H1 (cell line): ENCODE results near the gene TFR2. TPM values are rescaled to one million over a fixed set of nuclear protein-coding genes. Genes with fewer than 3 reads are reported as not detected.

Experiments
- CTCF ChIA-PET: fragments of 300-600 bp; sonication (Branson Sonifier 250); formaldehyde crosslinking; loops from one replicate; lab custom pipeline; 2021; ENCODE audit not compliant: partially characterized antibody; lab: Charles Lee
- POLR2A ChIA-PET: fragments of 300-600 bp; sonication (Branson Sonifier 250); formaldehyde crosslinking; loops from one replicate; lab custom pipeline; 2021; ENCODE audit warnings: inconsistent platforms; ENCODE audit not compliant: partially characterized antibody; lab: Charles Lee
- DNase-seq, 2 experiments: peaks; one replicate each; pipeline versions ENCODE4 v3.0.0 to v3.0.0-alpha.2; 2010 to 2022; ENCODE audit warnings: low spot score in 2 of 2, low read depth in 1 of 2, mixed read lengths in 1 of 2
- FAIRE-seq: peaks from 2 replicates; lab custom pipeline; 2011; peaks lifted over from hg19 to GRCh38; lab: Jason Lieb, UNC
- H2AFZ ChIP-seq: 2 replicates; pipeline ENCODE4 v1.8.1; 2012; ENCODE audit warnings: low read length, inconsistent platforms
- H2AK5ac ChIP-seq: 2 replicates; pipeline ENCODE4 v1.6.1; 2013; ENCODE audit warnings: low read depth, low read length
- H2BK120ac ChIP-seq: replicated peaks from 2 replicates; pipeline ENCODE3; 2013; ENCODE audit warnings: low read depth, low read length, inconsistent platforms
- H2BK12ac ChIP-seq: 2 replicates; pipeline ENCODE4 v1.6.1; 2013; ENCODE audit warnings: low read depth, low read length
- H2BK15ac ChIP-seq: 2 replicates; pipeline ENCODE4 v1.6.1; 2013; ENCODE audit warnings: low read length
- H2BK20ac ChIP-seq: 2 replicates; pipeline ENCODE4 v1.6.1; 2013; ENCODE audit warnings: low read length
- H2BK5ac ChIP-seq: 2 replicates; pipeline ENCODE4 v1.6.1; 2013; ENCODE audit warnings: low read depth, low read length
- H3K14ac ChIP-seq: 2 replicates; pipeline ENCODE4 v1.6.1; 2013; ENCODE audit warnings: inconsistent platforms; ENCODE audit not compliant: insufficient read length
- H3K18ac ChIP-seq: 2 replicates; pipeline ENCODE4 v1.6.1; 2013; ENCODE audit warnings: low read length; ENCODE audit errors: extremely low read depth
- H3K23ac ChIP-seq: 2 replicates; pipeline ENCODE4 v1.6.1; 2013; ENCODE audit warnings: inconsistent platforms; ENCODE audit not compliant: insufficient read length
- H3K23me2 ChIP-seq: 2 replicates; pipeline ENCODE4 v1.6.1; 2013; ENCODE audit warnings: low read depth, low read length
- H3K27ac ChIP-seq: 2 replicates; pipeline ENCODE4 v1.6.1; 2011; ENCODE audit warnings: low read depth, low read length, inconsistent platforms
- H3K27me3 ChIP-seq, 4 experiments: replicated peaks in 1 of 4; 1 replicate in 1 of 4; 2 replicates in 3 of 4; pipeline versions ENCODE4 v1.6.1 to v1.8.1; 2011 to 2013; ENCODE audit warnings: low read length in 3 of 4, mild to moderate bottlenecking in 3 of 4, inconsistent platforms in 2 of 4, mixed read lengths in 2 of 4, moderate library complexity in 1 of 4; ENCODE audit not compliant: control insufficient read depth in 3 of 4, insufficient read depth in 3 of 4; ENCODE audit errors: extremely low read depth in 1 of 4
- H3K36me3 ChIP-seq, 4 experiments: 2 replicates each; pipeline versions ENCODE4 v1.6.1 to v1.8.1; 2011 to 2013; ENCODE audit warnings: mild to moderate bottlenecking in 4 of 4, low read length in 3 of 4, moderate library complexity in 2 of 4, control low read depth in 1 of 4, inconsistent platforms in 1 of 4; ENCODE audit not compliant: insufficient read depth in 4 of 4, control insufficient read depth in 2 of 4
- H3K4ac ChIP-seq: replicated peaks from 2 replicates; pipeline ENCODE3; 2013; ENCODE audit warnings: low read length, low read depth, mixed read lengths, inconsistent platforms; ENCODE audit not compliant: insufficient read length
- H3K4me1 ChIP-seq, 4 experiments: replicated peaks in 1 of 4; 1 replicate in 1 of 4; 2 replicates in 3 of 4; pipeline versions ENCODE4 v1.6.1 to v1.8.1; 2011 to 2013; ENCODE audit warnings: low read length in 3 of 4, inconsistent platforms in 2 of 4, mixed read lengths in 1 of 4; ENCODE audit not compliant: insufficient read depth in 4 of 4, control insufficient read depth in 3 of 4
- H3K4me2 ChIP-seq, 2 experiments: 2 replicates each; pipeline versions ENCODE4 v1.6.1 to v1.8.1; 2011 to 2013; ENCODE audit warnings: low read depth in 2 of 2, low read length in 2 of 2, control low read depth in 1 of 2, inconsistent platforms in 1 of 2, mild to moderate bottlenecking in 1 of 2; ENCODE audit not compliant: insufficient read depth in 1 of 2
- H3K4me3 ChIP-seq, 4 experiments: fragments of 200-600, 300-600 bp in 1 of 4; sonication (generic), shearing (Covaris generic), sonication (Bioruptor Twin) in 1 of 4; 2 replicates each; pipeline versions ENCODE4 v1.5.1 to v1.8.1; 2011 to 2016; ENCODE audit warnings: low read length in 4 of 4, low read depth in 3 of 4, control low read depth in 2 of 4, inconsistent platforms in 2 of 4, mild to moderate bottlenecking in 2 of 4, mixed read lengths in 1 of 4, moderate library complexity in 1 of 4; ENCODE audit not compliant: insufficient read depth in 2 of 4; ENCODE audit errors: extremely low read depth in 1 of 4
- H3K56ac ChIP-seq: replicated peaks from 2 replicates; pipeline ENCODE3; 2013; ENCODE audit warnings: low read depth, mild to moderate bottlenecking, mixed read lengths, low read length, inconsistent platforms; ENCODE audit not compliant: insufficient read length
- H3K79me1 ChIP-seq: 2 replicates; pipeline ENCODE4 v1.6.1; 2013; ENCODE audit warnings: low read depth, low read length, control low read depth
- H3K79me2 ChIP-seq, 2 experiments: 2 replicates each; pipeline versions ENCODE4 v1.6.1 to v1.8.1; 2012 to 2013; ENCODE audit warnings: low read length in 2 of 2, mild to moderate bottlenecking in 2 of 2, inconsistent platforms in 1 of 2; ENCODE audit not compliant: insufficient read depth in 2 of 2, control insufficient read depth in 1 of 2
- H3K9ac ChIP-seq, 4 experiments: replicated peaks in 1 of 4; 1 replicate in 1 of 4; 2 replicates in 3 of 4; pipeline versions ENCODE4 v1.6.1 to v1.8.1; 2011 to 2013; ENCODE audit warnings: low read depth in 3 of 4, low read length in 3 of 4, control low read depth in 2 of 4, mild to moderate bottlenecking in 2 of 4, moderate library complexity in 2 of 4, inconsistent platforms in 1 of 4; ENCODE audit errors: extremely low read depth in 1 of 4
- H3K9me3 ChIP-seq, 2 experiments: 2 replicates each; pipeline versions ENCODE4 v1.6.1 to v1.8.1; 2012 to 2013; ENCODE audit warnings: mild to moderate bottlenecking in 2 of 2, moderate library complexity in 2 of 2, control low read depth in 1 of 2, inconsistent platforms in 1 of 2, low read depth in 1 of 2, low read length in 1 of 2, mixed read lengths in 1 of 2; ENCODE audit not compliant: insufficient read depth in 2 of 2
- H4K20me1 ChIP-seq, 2 experiments: replicated peaks in 1 of 2; 2 replicates each; pipeline versions ENCODE3 to v1.8.1; 2011 to 2013; ENCODE audit warnings: inconsistent platforms in 2 of 2, low read length in 2 of 2, mild to moderate bottlenecking in 1 of 2; ENCODE audit not compliant: insufficient read depth in 2 of 2, control insufficient read depth in 1 of 2
- H4K5ac ChIP-seq: 2 replicates; pipeline ENCODE4 v1.6.1; 2013; ENCODE audit warnings: low read length, low read depth, mixed read lengths, inconsistent platforms; ENCODE audit not compliant: insufficient read length
- H4K8ac ChIP-seq: 2 replicates; pipeline ENCODE4 v1.8.0; 2013; ENCODE audit warnings: mild to moderate bottlenecking, moderate library complexity, low read length, inconsistent platforms; ENCODE audit not compliant: insufficient read depth; ENCODE audit errors: extremely low read depth
- H4K91ac ChIP-seq: replicated peaks from 2 replicates; pipeline ENCODE3; 2013; ENCODE audit warnings: low read length, mixed read lengths, inconsistent platforms; ENCODE audit not compliant: insufficient read length
- ASH2L ChIP-seq: fragments of 200-600, 300-600 bp; sonication (generic); IDR thresholded peaks from one replicate; pipeline ENCODE4 v1.7.1; 2017; ENCODE audit warnings: low read length
- GABPA ChIP-seq: IDR thresholded peaks from 2 replicates; pipeline ENCODE4 v1.6.1; 2011; ENCODE audit warnings: mild to moderate bottlenecking, low read length, moderate library complexity, borderline replicate concordance; ENCODE audit not compliant: insufficient read depth
- HDAC2 ChIP-seq, 2 experiments: fragments of 300-600 bp in 1 of 2; sonication (generic) in 1 of 2; IDR thresholded peaks; 2 replicates each; pipeline ENCODE4 v1.6.1; 2011 to 2012; ENCODE audit warnings: low read depth in 2 of 2, low read length in 2 of 2, mild to moderate bottlenecking in 2 of 2, moderate library complexity in 2 of 2, borderline replicate concordance in 1 of 2, inconsistent platforms in 1 of 2
- JUN ChIP-seq: IDR thresholded peaks from 2 replicates; pipeline ENCODE4 v1.6.1; 2011; ENCODE audit warnings: low read depth, mild to moderate bottlenecking, improper control_type of control experiment, low read length
- SAP30 ChIP-seq: fragments of 300-600 bp; sonication (generic); IDR thresholded peaks from 2 replicates; pipeline ENCODE4 v1.7.1; 2012; ENCODE audit warnings: low read length, moderate library complexity, mild to moderate bottlenecking, inconsistent platforms; ENCODE audit not compliant: insufficient read depth, insufficient replicate concordance
- SIRT6 ChIP-seq: IDR thresholded peaks from one replicate; pipeline ENCODE4 v1.7.1; 2012; ENCODE audit warnings: low read length, inconsistent platforms
- TAF1 ChIP-seq: IDR thresholded peaks from 2 replicates; pipeline ENCODE4 v1.6.1; 2011; ENCODE audit warnings: mild to moderate bottlenecking, low read depth, low read length
- TBP ChIP-seq: IDR thresholded peaks from 2 replicates; pipeline ENCODE4 v1.6.1; 2011; ENCODE audit warnings: low read depth, low read length, improper control_type of control experiment
- WGBS, 2 experiments: shearing (Covaris generic) in 1 of 2; methylation state at CpG; one replicate each; pipeline versions ENCODE4 v1.1.6 to v1.1.7; 2013 to 2015; ENCODE audit warnings: low lambda C conversion rate in 2 of 2, mixed read lengths in 2 of 2, inconsistent platforms in 1 of 2, low coverage in 1 of 2, missing lambda C conversion rate in 1 of 2; ENCODE audit not compliant: insufficient replicate concordance in 2 of 2, insufficient coverage in 1 of 2, insufficient read length in 1 of 2; ENCODE audit errors: extremely low coverage in 1 of 2, missing lambda C conversion rate in 1 of 2; 5-methylcytosine and 5-hydroxymethylcytosine counted together
- polyA plus RNA-seq, 7 experiments: library from polyadenylated mRNA; depleted of rRNA in 3 of 7; stranded (reverse) in 5 of 7; unstranded in 2 of 7; fragments of >200 nt in 5 of 7; fragments of 200-250 nt in 2 of 7; gene quantifications; 1 replicate in 5 of 7; 2 replicates in 1 of 7; 4 replicates in 1 of 7; pipeline versions ENCODE4 v1.2.1 to v1.2.3, GENCODE V29; 2011 to 2013; ENCODE audit warnings: missing spikeins in 2 of 7, mixed read lengths in 2 of 7
- total RNA-seq: library from RNA; stranded (reverse); fragmentation: NEBNext Ultra II Directional; extraction: Animal tissue kit (Norgen Biotek cat#: 25700); gene quantifications from 2 replicates; pipeline ENCODE4 v1.2.1, GENCODE V29; 2021
- TF ChIP-seq, protein P1 (sequence below): IDR thresholded peaks from 2 replicates; pipeline ENCODE4 v1.6.1; 2012; ENCODE audit warnings: inconsistent platforms

The TFR2 gene
- total and polyA plus RNA-seq, 2 of the 8 experiments (the other 6 are each of a cell fraction or from before 2014, with no cell fraction given) = 4.6 to 5.7 TPM

DNA sequence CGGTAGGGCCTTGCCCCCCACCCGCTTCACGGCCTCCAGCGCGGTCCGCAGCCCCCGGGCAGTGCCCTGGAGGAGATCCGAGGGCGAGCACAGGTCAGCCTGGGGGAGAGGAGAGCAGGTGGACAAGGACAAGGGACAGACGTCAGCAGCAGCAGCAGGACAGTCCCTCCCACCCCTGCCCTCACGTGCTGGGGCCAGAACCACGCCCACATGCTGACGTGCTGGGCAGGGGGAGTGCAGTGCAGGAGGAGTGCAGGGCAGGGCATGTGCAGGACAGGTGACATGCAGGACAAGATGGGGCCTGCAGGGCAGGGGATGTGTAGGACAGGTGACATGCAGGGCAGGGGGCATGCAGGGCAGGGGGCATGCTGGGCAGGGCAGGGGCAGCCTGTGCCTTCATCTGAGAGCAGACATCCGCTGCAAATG is 66.1 kb downstream of the TFR2 start:
- whole genome bisulfite sequencing, 2 experiments = 84% methylated on average over 8 of the region's 14 CpGs; no CpG with 5 or more reads in 1 of the 2 experiments
- POLR2A ChIA-PET = interaction anchor here (2.6 to 4.8 kb wide), 2 partner anchors 9 to 11 kb away, joined by 10 to 83 read pairs; partner anchors contain the start of genes FBXO24 and LRCH4
- H3K27ac ChIP-seq = no peak overlapping the region

More for the DNA sequence above, 66.1 kb downstream of the TFR2 start:
- Histone ChIP-seq H2BK12ac (no peak overlapping the region), H3K4me3 (no peak overlapping the region), H3K9ac (no peak overlapping the region), H3K36me3 (peaks cover 3 to 24% (median 19%) of the 10 kb centered on the region in 4 experiments; a peak in 5 of 8 replicates), H4K5ac (no peak overlapping the region), H3K56ac (no peak overlapping the region), H2BK15ac (no peak overlapping the region), H3K79me1 (peaks cover 3% of the 10 kb centered on the region; the same call in 1 of the 2 replicates), H3K27me3 (peaks cover 0 to 4% (median under 1%) of the 10 kb centered on the region in 4 experiments; a peak in 1 of 7 replicates), H3K23ac (no peak overlapping the region), H3K4me2 (no peak overlapping the region), H2BK5ac (no peak overlapping the region), H3K4me1 (peaks cover 0 to 26% (median 20%) of the 10 kb centered on the region in 4 experiments; a peak in 6 of 7 replicates), H3K18ac (no peak overlapping the region), H3K9me3 (no peaks in the 10 kb centered on the region), H2BK20ac (no peak overlapping the region), H4K8ac (no peak overlapping the region), H2AK5ac (no peak overlapping the region), H2AFZ (no peak overlapping the region), H4K20me1 (peaks cover 0 to 11% of the 10 kb centered on the region in 2 experiments), H2BK120ac (no peak overlapping the region), H3K79me2 (no peaks in the 10 kb centered on the region), H4K91ac (no peak overlapping the region), H3K4ac (no peak overlapping the region), H3K23me2 (peaks cover 2% of the 10 kb centered on the region; the same call in 1 of the 2 replicates), H3K14ac (no peak overlapping the region)
- no peak for DNase-seq
- CTCF ChIA-PET = interaction anchor here (1.3 to 4.8 kb wide), 2 partner anchors 9 to 11 kb away, joined by 5 to 53 read pairs; partner anchors contain the start of genes FBXO24 and LRCH4
- TF ChIP-seq, protein P1, sequence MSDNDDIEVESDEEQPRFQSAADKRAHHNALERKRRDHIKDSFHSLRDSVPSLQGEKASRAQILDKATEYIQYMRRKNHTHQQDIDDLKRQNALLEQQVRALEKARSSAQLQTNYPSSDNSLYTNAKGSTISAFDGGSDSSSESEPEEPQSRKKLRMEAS = no peak
- TF ChIP-seq SIRT6 (no peak), TBP (no peak), SAP30 (no peak), GABPA (no peak), TAF1 (no peak), JUN (no peak), HDAC2 (IDR thresholded peaks at IDR 0.05; ENCODE audit: borderline replicate concordance in 1 of 2, low read depth in 2 of 2, low read length in 2 of 2) (no peak), ASH2L (no peak)
- no peak for FAIRE-seq
